Transverse colon (tissue), 4 donors: ENCODE results near the gene MFF.

Experiments
- CTCF ChIP-seq, 5 experiments: fragments of 200-600 bp in 3 of 5; fragments of 450-650 bp in 2 of 5; sonication (generic) in 3 of 5; IDR thresholded peaks; 1 replicate in 2 of 5; 2 replicates in 3 of 5; pipeline ENCODE4 v1.5.1; 2016 to 2017; ENCODE audit warnings: antibody characterized with exemption in 5 of 5, inconsistent platforms in 3 of 5, mild to moderate bottlenecking in 2 of 5, moderate library complexity in 1 of 5
- POLR2A ChIP-seq: fragments of 450-650 bp; IDR thresholded peaks from one replicate; pipeline ENCODE4 v1.6.1; 2016; ENCODE audit warnings: antibody characterized with exemption, mild to moderate bottlenecking, moderate library complexity
- POLR2AphosphoS5 ChIP-seq, 3 donors: sonication (generic); formaldehyde crosslinking; IDR thresholded peaks; one replicate each; pipeline ENCODE4 v1.6.1; 2016; ENCODE audit warnings: antibody characterized with exemption in 3 of 3

GRCh38 chr2:227395556-227395955, 70.5 kb downstream of the MFF start:
- TF ChIP-seq POLR2A (no peak), POLR2AphosphoS5 (IDR thresholded peaks at IDR 0.05) (no peak), CTCF (IDR thresholded peaks at IDR 0.05) (no peak)
